KBM-7 (cell line): Measurements from ENCODE around the gene PRRT4.

Experiments used
- DNase-seq: peaks from one replicate; pipeline ENCODE4 v3.0.0-alpha.2; 2015
- in situ Hi-C: fragments of 300-500 bp; cut with MboI; formaldehyde crosslinking; loops from 2 replicates; pipeline ENCODE4 v1.14.3; 2020; ENCODE audit warnings: low sequenced_read_pairs, low pct_unique_long_range_greater_than_20kb, mixed read lengths

The PRRT4 gene

GRCh38 chr7:128361411-128362379, at the start of gene PRRT4:
Gene PRRT4, minus strand, starts transcription at chr7:128361690.
- in situ Hi-C loops, result no loop called here
- DNase-seq, result peak; percentile 57

- in situ Hi-C loops, result no loop called here
- no peak for DNase-seq
Observed at GRCh38 chr7:128410451-128410753, 48.9 kb upstream of the PRRT4 start.

- peak; percentile 86 for DNase-seq
- in situ Hi-C loops, result no loop called here
Observed at GRCh38 chr7:128409596-128410450, 48.3 kb upstream of the PRRT4 start, which contains the start of gene IMPDH1. Gene IMPDH1, minus strand, starts transcription at chr7:128409982. Its CDS starts 81 bp downstream, at chr7:128409901.

- in situ Hi-C loops, result no loop called here
- DNase-seq, result no peak
Observed at GRCh38 chr7:128408709-128409595, 47.5 kb upstream of the PRRT4 start.

DNA sequence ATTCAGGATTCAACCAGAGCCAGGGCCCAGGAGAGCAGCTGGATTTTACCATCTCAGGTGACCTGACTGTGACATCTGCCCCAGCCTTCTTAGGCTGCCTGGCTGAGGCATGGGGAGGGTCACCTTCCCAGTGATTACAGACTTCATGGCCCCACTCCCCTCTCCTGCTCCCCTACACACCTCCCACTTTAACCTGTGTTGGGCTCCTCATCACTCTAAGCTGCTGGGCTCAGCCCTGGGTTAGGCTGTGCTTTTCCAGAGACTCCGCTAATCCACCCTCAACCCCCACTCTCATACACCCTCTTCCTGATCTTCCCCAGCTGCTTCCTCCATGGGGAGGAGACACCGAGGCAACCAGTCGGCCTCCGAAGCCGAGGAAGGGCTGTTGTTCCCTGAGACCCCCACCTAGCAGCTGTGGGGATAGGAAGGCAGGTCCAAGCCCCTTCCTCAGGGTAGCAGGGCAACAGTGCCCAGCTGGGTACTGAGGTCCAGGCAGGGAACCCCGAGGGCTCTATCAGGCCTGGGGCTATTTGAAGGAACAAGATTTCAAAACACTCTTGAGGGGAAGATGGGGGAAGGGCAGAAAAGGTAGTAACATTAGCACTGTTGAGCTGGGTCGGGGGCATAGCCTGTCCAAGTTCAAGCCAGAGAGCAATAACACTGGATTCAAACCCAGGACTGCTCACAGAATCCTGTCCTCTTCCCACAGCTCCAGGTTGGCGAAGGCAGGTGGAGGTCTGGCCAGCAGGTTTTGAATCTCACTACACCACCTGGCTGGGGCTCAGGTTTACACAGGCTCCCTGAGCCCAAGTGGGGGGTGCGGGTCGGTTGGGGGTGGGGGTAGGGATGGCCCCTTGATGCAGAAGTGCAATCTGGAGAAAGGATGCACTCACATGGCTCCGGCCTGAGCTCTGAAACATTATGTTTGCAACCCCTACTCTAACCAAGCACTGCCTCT, 46.5 kb upstream of the PRRT4 start:
- DNase-seq, result peak; percentile 73
- in situ Hi-C loops, result no loop called here

DNA sequence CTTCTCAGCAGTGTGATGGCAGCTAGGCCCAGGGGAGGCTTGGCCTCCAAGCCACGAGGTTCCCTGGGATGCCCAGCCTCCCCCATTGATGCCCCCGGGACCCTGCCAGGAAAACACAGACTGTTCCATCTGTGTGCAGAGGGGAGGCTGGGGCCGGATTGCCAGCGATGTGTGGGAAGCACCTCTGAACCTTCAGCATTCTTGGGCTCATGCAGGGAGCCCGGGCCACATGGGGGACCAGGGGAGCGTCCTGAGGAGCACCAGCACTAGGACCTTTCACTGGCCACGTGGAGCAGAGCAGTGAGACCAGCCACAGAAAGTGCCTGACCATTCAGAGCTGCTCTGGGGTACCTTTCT, 45.7 kb upstream of the PRRT4 start:
- in situ Hi-C loops, result no loop called here

GRCh38 chr7:128406314-128407232, 45.1 kb upstream of the PRRT4 start:
- in situ Hi-C loops, result no loop called here
- peak; percentile 65 for DNase-seq

More for the DNA sequence above, 45.7 kb upstream of the PRRT4 start:
- no peak for DNase-seq

- DNase-seq, result no peak
- in situ Hi-C loops, result no loop called here
Observed at GRCh38 chr7:128405471-128406313, 44.2 kb upstream of the PRRT4 start.

DNA sequence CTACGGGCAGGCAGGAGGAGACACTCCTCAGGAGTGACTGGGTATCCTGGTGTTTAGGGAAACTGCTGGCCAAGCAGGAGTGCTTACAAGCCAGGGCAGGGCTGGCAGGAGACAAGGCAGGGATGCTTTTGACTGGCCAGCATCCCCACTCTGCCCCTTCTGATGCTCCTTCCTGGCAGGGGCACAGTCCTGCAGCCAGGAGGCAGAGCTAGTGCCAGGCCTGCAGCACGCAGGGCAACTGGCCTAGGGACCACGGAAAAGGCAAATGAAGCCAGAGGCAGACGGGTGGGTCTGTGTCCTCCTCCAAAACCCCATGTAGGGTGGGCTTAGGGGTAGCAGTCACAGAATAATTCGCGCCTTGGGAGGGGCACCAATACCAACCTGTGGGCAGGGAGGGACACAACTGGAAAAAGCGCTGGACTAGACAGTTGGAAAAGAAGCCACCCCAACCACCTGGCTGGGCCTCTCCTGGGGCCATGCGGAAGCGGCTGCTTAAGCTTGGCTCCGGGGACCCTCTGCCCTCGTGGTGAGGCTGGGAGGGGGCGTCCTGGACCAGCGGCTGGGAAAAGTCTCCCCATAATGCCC, 43.5 kb upstream of the PRRT4 start:
- no peak for DNase-seq
- in situ Hi-C loops, result no loop called here

GRCh38 chr7:128404143-128404681, 42.7 kb upstream of the PRRT4 start:
- DNase-seq, result no peak
- in situ Hi-C loops, result no loop called here

- no peak for DNase-seq
- in situ Hi-C loops, result no loop called here
Observed at GRCh38 chr7:128403676-128404075, 42.2 kb upstream of the PRRT4 start.

GRCh38 chr7:128402356-128402755, 40.9 kb upstream of the PRRT4 start:
- DNase-seq, result no peak
- in situ Hi-C loops, result no loop called here

GRCh38 chr7:128400566-128400965, 39.1 kb upstream of the PRRT4 start:
- no peak for DNase-seq
- in situ Hi-C loops, result no loop called here

DNA sequence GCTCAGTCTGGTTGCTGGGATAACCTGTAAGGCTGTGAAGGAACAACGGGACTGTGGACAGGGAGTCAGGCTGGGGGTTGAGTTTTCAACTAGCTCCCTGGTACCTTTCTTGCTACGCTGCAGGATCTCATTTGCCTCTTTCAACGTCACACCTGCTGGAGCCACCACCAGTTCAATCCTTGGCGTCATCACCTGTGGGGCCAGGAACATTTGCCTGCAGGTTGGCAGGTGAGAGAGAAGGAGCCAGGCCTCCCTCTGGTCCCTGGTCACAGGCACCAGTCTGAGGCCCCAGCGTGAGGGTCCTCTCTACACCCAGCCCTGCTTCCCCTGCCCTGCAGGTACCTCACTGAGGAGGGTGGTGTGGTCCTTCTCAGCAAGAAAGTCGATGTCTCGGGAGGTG, 38.5 kb upstream of the PRRT4 start:
- in situ Hi-C loops, result no loop called here
- DNase-seq, result no peak

GRCh38 chr7:128398841-128399135, 37.3 kb upstream of the PRRT4 start:
- in situ Hi-C loops, result no loop called here

More at GRCh38 chr7:128398841-128399135, 37.3 kb upstream of the PRRT4 start:
- no peak for DNase-seq
